ENCODE measurements around the gene RASA3. TPM values are rescaled to one million over a fixed set of nuclear protein-coding genes. Genes with fewer than 3 reads are reported as not detected.

RASA3 gene
- total and polyA plus RNA-seq, 10 of the 15 experiments (the other 5 are each of a cell fraction or from before 2014, with no cell fraction given) = 0.79 to 33.9 (median 17.6) TPM

DNA sequence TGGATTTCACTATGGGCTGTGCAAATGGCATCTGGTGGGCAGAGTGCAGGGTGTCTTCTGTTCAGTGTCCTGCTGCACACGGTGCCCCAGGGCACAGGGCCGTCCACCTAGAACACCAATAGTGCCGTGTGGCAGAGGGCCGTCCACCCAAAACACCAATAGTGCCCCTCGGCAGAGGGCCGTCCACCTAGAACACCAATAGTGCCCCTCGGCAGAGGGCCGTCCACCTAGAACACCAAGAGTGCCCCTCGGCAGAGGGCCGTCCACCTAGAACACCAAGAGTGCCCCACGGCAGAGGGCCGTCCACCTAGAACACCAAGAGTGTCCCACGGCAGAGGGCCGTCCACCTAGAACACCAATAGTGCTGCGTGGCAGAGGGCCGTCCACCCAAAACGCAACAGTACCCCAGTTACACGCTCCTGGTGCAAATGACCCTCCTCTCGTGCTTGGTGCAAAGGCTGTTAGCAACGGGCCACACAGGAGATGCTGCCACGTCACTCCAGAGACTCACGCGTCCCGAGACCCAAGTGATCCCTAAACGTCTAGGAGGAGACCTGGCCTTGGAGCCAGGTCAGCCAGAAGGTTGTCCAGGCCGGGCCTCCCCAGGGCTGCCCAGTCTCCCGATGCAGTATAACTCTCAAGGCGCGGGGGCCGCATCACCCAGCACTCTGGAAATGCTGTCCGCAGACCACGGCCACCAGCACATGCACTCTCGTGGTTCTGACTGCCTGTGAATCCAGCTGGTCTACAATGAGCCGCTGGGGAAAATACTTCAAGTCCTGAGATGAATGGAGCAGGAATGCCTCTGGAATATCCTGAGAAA, 51.5 kb downstream of the RASA3 start:
- SMC1A ChIA-PET (ENCODE audit: uncharacterized antibody, unreplicated experiment) = no interaction called here
- no peaks in the 10 kb centered on the region for H3K9me3 ChIP-seq (replicated peaks; ENCODE audit: control insufficient read depth, insufficient read depth, low read length)
- no peaks in the 10 kb centered on the region for H3K79me2 ChIP-seq (ENCODE audit: control insufficient read depth, insufficient read depth, low read length)
- FAIRE-seq (no peak), ATAC-seq (no peak), DNase-seq (ENCODE audit: low read depth, low spot score) (no peak)
- in situ Hi-C loops (cut with MboI) (no loop called here), intact Hi-C loops (cut with micrococcal nuclease; ENCODE audit: unreplicated experiment) (no loop called here)
- H3K4me3 ChIP-seq = no peak overlapping the region
- RAD21 ChIA-PET (ENCODE audit: unreplicated experiment) = no interaction called here
- POLR2A ChIA-PET = no interaction called here
- no peaks in the 10 kb centered on the region for H3K4me1 ChIP-seq (ENCODE audit: control insufficient read depth, insufficient read depth, low read length)
- 93% methylated on average over 34 of the region's 34 CpGs for WGBS (ENCODE audit: insufficient coverage, insufficient replicate concordance, low lambda C conversion rate, missing lambda C conversion rate)
- H3K4me2 ChIP-seq (ENCODE audit: control insufficient read depth, insufficient read depth) = no peak overlapping the region
- no peak overlapping the region for H3K27ac ChIP-seq (ENCODE audit: control insufficient read depth, insufficient read depth)
- CTCF ChIA-PET = no interaction called here
- no peak overlapping the region for H3K9ac ChIP-seq (ENCODE audit: control insufficient read depth, insufficient read depth, low read length)
- no peak overlapping the region for H2AFZ ChIP-seq (ENCODE audit: control insufficient read depth, low read depth, low read length)
- H3K27me3 ChIP-seq (replicated peaks in 1 of 2; ENCODE audit: control insufficient read depth in 2 of 2, insufficient read depth in 2 of 2, low read length in 1 of 2) = no peaks in the 10 kb centered on the region
- no peaks in the 10 kb centered on the region for H4K20me1 ChIP-seq (ENCODE audit: control insufficient read depth, insufficient read depth)
- BruUV-seq (replicated peaks) = no TSS peak
- H3K36me3 ChIP-seq (ENCODE audit: control insufficient read depth in 2 of 2, insufficient read depth in 2 of 2, low read length in 1 of 2) = peaks cover 0 to 5% of the 10 kb centered on the region in 2 experiments; a peak in 2 of 4 replicates
- no peak for TF ChIP-seq NRF1 (conservative IDR thresholded peaks at IDR 0.05; ENCODE audit: low read depth, low read length)
- TF ChIP-seq SRF (IDR thresholded peaks at IDR 0.05; ENCODE audit: low read depth in 2 of 2, low read length in 2 of 2) = no peak
- no peak for TF ChIP-seq BHLHE40 (IDR thresholded peaks at IDR 0.05; ENCODE audit: borderline replicate concordance in 1 of 2, low read depth in 2 of 2, low read length in 1 of 2)
- TF ChIP-seq HCFC1 (IDR thresholded peaks at IDR 0.05; ENCODE audit: low read length) = no peak
- TF ChIP-seq MXI1 (IDR thresholded peaks at IDR 0.05; ENCODE audit: low read depth, low read length) = no peak
- TF ChIP-seq KAT2A (conservative IDR thresholded peaks at IDR 0.05; ENCODE audit: control insufficient read depth, low read depth, low read length) = no peak
- TF ChIP-seq ASH2L (IDR thresholded peaks at IDR 0.05; ENCODE audit: borderline replicate concordance, low read depth) = no peak
- TF ChIP-seq, protein P1, sequence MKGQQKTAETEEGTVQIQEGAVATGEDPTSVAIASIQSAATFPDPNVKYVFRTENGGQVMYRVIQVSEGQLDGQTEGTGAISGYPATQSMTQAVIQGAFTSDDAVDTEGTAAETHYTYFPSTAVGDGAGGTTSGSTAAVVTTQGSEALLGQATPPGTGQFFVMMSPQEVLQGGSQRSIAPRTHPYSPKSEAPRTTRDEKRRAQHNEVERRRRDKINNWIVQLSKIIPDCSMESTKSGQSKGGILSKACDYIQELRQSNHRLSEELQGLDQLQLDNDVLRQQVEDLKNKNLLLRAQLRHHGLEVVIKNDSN (IDR thresholded peaks at IDR 0.05; ENCODE audit: borderline replicate concordance, extremely low read length, insufficient read depth, low read depth, low read length) = no peak
- TF ChIP-seq, protein P2, sequence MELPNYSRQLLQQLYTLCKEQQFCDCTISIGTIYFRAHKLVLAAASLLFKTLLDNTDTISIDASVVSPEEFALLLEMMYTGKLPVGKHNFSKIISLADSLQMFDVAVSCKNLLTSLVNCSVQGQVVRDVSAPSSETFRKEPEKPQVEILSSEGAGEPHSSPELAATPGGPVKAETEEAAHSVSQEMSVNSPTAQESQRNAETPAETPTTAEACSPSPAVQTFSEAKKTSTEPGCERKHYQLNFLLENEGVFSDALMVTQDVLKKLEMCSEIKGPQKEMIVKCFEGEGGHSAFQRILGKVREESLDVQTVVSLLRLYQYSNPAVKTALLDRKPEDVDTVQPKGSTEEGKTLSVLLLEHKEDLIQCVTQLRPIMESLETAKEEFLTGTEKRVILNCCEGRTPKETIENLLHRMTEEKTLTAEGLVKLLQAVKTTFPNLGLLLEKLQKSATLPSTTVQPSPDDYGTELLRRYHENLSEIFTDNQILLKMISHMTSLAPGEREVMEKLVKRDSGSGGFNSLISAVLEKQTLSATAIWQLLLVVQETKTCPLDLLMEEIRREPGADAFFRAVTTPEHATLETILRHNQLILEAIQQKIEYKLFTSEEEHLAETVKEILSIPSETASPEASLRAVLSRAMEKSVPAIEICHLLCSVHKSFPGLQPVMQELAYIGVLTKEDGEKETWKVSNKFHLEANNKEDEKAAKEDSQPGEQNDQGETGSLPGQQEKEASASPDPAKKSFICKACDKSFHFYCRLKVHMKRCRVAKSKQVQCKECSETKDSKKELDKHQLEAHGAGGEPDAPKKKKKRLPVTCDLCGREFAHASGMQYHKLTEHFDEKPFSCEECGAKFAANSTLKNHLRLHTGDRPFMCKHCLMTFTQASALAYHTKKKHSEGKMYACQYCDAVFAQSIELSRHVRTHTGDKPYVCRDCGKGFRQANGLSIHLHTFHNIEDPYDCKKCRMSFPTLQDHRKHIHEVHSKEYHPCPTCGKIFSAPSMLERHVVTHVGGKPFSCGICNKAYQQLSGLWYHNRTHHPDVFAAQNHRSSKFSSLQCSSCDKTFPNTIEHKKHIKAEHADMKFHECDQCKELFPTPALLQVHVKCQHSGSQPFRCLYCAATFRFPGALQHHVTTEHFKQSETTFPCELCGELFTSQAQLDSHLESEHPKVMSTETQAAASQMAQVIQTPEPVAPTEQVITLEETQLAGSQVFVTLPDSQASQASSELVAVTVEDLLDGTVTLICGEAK (IDR thresholded peaks at IDR 0.05; ENCODE audit: borderline replicate concordance) = no peak
- no peak for TF ChIP-seq EED (IDR thresholded peaks at IDR 0.05; ENCODE audit: low read depth)
- no peak for TF ChIP-seq BACH1 (IDR thresholded peaks at IDR 0.05; ENCODE audit: borderline replicate concordance)
- TF ChIP-seq, protein P3, sequence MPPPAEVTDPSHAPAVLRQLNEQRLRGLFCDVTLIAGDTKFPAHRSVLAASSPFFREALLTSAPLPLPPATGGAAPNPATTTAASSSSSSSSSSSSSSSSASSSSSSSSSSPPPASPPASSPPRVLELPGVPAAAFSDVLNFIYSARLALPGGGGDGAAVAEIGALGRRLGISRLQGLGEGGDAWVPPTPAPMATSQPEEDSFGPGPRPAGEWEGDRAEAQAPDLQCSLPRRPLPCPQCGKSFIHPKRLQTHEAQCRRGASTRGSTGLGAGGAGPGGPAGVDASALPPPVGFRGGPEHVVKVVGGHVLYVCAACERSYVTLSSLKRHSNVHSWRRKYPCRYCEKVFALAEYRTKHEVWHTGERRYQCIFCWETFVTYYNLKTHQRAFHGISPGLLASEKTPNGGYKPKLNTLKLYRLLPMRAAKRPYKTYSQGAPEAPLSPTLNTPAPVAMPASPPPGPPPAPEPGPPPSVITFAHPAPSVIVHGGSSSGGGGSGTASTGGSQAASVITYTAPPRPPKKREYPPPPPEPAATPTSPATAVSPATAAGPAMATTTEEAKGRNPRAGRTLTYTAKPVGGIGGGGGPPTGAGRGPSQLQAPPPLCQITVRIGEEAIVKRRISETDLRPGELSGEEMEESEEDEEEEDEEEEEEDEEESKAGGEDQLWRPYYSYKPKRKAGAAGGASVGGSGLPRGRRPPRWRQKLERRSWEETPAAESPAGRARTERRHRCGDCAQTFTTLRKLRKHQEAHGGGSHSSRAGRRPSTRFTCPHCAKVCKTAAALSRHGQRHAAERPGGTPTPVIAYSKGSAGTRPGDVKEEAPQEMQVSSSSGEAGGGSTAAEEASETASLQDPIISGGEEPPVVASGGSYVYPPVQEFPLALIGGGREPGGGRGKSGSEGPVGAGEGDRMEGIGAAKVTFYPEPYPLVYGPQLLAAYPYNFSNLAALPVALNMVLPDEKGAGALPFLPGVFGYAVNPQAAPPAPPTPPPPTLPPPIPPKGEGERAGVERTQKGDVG (CRISPR knock-in tag; IDR thresholded peaks at IDR 0.05) = no peak
- TF ChIP-seq ZNF217 (IDR thresholded peaks at IDR 0.05) = no peak
- no peak for TF ChIP-seq POLR2AphosphoS2 (IDR thresholded peaks at IDR 0.05; ENCODE audit: low read depth, low read length)
- TF ChIP-seq MTA2 (IDR thresholded peaks at IDR 0.05; ENCODE audit: low read depth) = no peak

Data from GM12878 (cell line).